DOHH2 (cell line): ENCODE data around the gene SRM.
"Not testable (repeated sequence)": the region's sequence is repeated elsewhere in the genome, so short reads cannot be mapped to it uniquely, and the experiment has no call there.

Source experiments
- H3F3A ChIP-seq: fragments of 200-600 bp; sonication (generic), shearing (Covaris generic); 2 replicates; pipeline ENCODE4 v1.6.0; 2016; ENCODE audit warnings: antibody characterized with exemption, mild to moderate bottlenecking; ENCODE audit not compliant: control insufficient read depth, insufficient read depth
- H3K27ac ChIP-seq: fragments of 200-600 bp; sonication (generic); 2 replicates; pipeline ENCODE4 v1.5.1; 2014; ENCODE audit warnings: low read depth, mild to moderate bottlenecking, low read length, moderate library complexity
- H3K27me3 ChIP-seq: fragments of 200-600 bp; sonication (generic); 2 replicates; pipeline ENCODE4 v1.6.1; 2014; ENCODE audit warnings: mild to moderate bottlenecking, low read length, mixed read lengths; ENCODE audit not compliant: control insufficient read depth
- H3K36me3 ChIP-seq: fragments of 200-600 bp; sonication (generic); 2 replicates; pipeline ENCODE4 v1.6.1; 2014; ENCODE audit warnings: mild to moderate bottlenecking, low read length, moderate library complexity, mixed read lengths; ENCODE audit not compliant: control insufficient read depth
- H3K4me1 ChIP-seq: fragments of 200-600 bp; sonication (generic); 2 replicates; pipeline ENCODE4 v1.6.1; 2014; ENCODE audit warnings: mild to moderate bottlenecking, low read length, mixed read lengths; ENCODE audit not compliant: control insufficient read depth
- H3K4me2 ChIP-seq: fragments of 200-600 bp; sonication (generic); 2 replicates; pipeline ENCODE4 v1.6.0; 2014; ENCODE audit warnings: mild to moderate bottlenecking, low read length, moderate library complexity
- H3K4me3 ChIP-seq: fragments of 200-600 bp; sonication (generic); 2 replicates; pipeline ENCODE4 v1.5.1; 2014; ENCODE audit warnings: mild to moderate bottlenecking, low read length, mixed read lengths
- H3K79me2 ChIP-seq: fragments of 200-600 bp; sonication (generic); 2 replicates; pipeline ENCODE4 v1.6.1; 2014; ENCODE audit warnings: mild to moderate bottlenecking, low read length, mixed read lengths; ENCODE audit not compliant: control insufficient read depth
- H3K9me2 ChIP-seq: fragments of 200-600 bp; sonication (generic); replicated peaks from 2 replicates; pipeline ENCODE4 v1.6.1; 2014; ENCODE audit warnings: mild to moderate bottlenecking, low read length, mixed read lengths; ENCODE audit not compliant: control insufficient read depth
- H3K9me3 ChIP-seq: fragments of 200-600 bp; sonication (generic); 2 replicates; pipeline ENCODE4 v1.6.1; 2014; ENCODE audit warnings: antibody characterized with exemption, low read length, mixed read lengths; ENCODE audit not compliant: control insufficient read depth, insufficient read depth
- H4K20me1 ChIP-seq: fragments of 200-600 bp; sonication (generic); 2 replicates; pipeline ENCODE4 v1.6.0; 2014; ENCODE audit warnings: low read depth, mild to moderate bottlenecking, antibody characterized with exemption, low read length, moderate library complexity; ENCODE audit not compliant: control insufficient read depth, insufficient read depth
- EZH2phosphoT487 ChIP-seq: fragments of 200-600 bp; sonication (generic); IDR thresholded peaks from 2 replicates; pipeline ENCODE4 v1.6.1; 2017; ENCODE audit warnings: borderline replicate concordance, mild to moderate bottlenecking, antibody characterized with exemption, low read length, moderate library complexity, mixed read lengths
- TF ChIP-seq, protein P1 (sequence below): fragments of 200-600 bp; sonication (generic); IDR thresholded peaks from one replicate; pipeline ENCODE4 v1.5.1; 2014; ENCODE audit warnings: antibody characterized with exemption, mild to moderate bottlenecking, low read depth, low read length; ENCODE audit not compliant: poor library complexity, severe bottlenecking

SRM gene

DNA sequence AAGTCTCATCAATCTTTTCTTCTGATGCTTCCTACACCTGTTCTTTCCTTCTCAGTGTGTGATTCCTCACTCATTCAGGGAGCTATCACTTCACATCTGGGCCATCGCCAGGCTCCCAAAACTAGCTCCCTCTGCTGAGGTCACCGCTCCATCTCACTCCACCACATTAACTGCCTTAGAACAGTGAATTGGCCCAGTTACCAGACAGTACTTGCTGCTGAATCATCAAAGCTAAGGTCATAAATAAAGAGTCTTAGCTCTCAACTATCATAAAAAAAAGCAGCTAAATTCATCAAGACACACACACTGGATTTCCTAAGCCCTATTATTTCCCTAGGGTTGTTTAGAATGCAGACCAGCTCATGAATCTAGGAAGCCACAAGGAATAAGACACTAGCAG, 18.8 kb upstream of the SRM start:
- TF ChIP-seq, protein P1, sequence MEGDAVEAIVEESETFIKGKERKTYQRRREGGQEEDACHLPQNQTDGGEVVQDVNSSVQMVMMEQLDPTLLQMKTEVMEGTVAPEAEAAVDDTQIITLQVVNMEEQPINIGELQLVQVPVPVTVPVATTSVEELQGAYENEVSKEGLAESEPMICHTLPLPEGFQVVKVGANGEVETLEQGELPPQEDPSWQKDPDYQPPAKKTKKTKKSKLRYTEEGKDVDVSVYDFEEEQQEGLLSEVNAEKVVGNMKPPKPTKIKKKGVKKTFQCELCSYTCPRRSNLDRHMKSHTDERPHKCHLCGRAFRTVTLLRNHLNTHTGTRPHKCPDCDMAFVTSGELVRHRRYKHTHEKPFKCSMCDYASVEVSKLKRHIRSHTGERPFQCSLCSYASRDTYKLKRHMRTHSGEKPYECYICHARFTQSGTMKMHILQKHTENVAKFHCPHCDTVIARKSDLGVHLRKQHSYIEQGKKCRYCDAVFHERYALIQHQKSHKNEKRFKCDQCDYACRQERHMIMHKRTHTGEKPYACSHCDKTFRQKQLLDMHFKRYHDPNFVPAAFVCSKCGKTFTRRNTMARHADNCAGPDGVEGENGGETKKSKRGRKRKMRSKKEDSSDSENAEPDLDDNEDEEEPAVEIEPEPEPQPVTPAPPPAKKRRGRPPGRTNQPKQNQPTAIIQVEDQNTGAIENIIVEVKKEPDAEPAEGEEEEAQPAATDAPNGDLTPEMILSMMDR: no peak
- TF ChIP-seq EZH2phosphoT487: no peak
- Histone ChIP-seq H3K4me1 (peaks cover 6% of the 10 kb centered on the region), H3K4me2 (no peak overlapping the region), H3K4me3 (no peak overlapping the region), H3K9me3 (no peaks in the 10 kb centered on the region), H4K20me1 (no peaks in the 10 kb centered on the region), H3K36me3 (peaks cover 82% of the 10 kb centered on the region), H3K27me3 (no peaks in the 10 kb centered on the region), H3K9me2 (no peaks in the 10 kb centered on the region), H3K79me2 (no peaks in the 10 kb centered on the region), H3K27ac (no peak overlapping the region), H3F3A (no peaks in the 10 kb centered on the region)

DNA sequence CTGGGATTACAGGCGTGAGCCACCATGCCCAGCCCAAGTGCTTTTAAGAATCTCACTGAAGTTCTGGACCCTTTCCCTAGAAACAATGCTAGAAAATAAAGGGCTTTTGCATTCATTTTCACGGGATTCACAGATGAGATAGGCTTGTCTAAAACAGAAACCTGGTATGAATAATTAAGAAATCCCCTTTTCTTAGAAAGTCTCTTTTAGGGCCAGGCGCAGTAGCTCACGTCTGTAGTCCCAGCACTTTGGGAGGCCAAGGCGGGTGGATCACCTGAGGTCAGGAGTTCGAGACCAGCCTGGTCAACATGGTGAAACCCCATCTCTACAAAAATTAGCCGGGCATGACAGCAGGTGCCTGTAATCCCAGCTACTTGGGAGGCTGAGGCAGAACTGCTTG, 13.6 kb upstream of the SRM start:
- not testable (repeated sequence) for H3F3A ChIP-seq, H3K27me3 ChIP-seq, H3K79me2 ChIP-seq, H3K9me3 ChIP-seq, H3K4me3 ChIP-seq, H4K20me1 ChIP-seq, H3K9me2 ChIP-seq
- H3K4me1 ChIP-seq: peaks cover 28% of the 10 kb centered on the region
- peaks cover 91% of the 10 kb centered on the region for H3K36me3 ChIP-seq
- peak overlapping the region; percentile 69 for H3K4me2 ChIP-seq
- H3K27ac ChIP-seq: peak overlapping the region; percentile 55; the same call in 1 of the 2 replicates

DNA sequence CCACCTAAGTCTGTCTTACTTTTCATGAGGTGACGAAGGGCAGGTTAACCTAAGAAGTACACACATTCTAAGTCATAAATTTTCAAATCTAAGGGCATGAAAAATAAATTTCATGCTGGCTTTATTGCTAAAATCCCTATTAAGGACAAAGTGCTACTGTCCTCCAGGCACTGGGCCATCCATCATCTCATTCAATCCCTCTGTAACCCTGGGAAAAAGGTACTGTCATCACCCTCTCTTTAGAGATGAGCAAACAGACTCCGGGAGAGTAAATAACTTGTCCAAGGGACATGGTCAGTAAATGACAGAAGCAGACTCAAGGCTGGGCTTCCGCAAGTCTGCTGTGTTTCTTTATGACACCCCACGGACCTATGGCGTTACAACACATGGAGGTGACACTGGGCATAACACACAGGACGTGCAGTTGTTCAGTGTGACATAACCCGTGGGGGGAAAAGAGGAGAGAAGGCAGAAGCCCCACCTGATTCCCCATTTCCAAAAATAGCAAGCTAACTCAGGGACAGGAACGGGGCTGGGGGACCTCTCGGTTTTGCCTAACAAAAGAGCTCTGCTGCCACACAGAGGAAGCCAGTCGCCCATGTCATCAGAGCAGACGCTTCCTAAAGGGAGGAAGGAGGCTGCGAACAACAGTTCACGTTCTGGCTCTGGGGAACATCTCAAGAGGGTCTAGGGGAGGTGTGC, 12.5 kb upstream of the SRM start:
- peak overlapping the region; percentile 35 for H3K4me3 ChIP-seq
- H3K27me3 ChIP-seq: no peaks in the 10 kb centered on the region
- peaks cover 9% of the 10 kb centered on the region; the same call in 1 of the 2 replicates for H3F3A ChIP-seq
- no peaks in the 10 kb centered on the region for H3K79me2 ChIP-seq
- TF ChIP-seq EZH2phosphoT487: no peak
- TF ChIP-seq, protein P1: peak; percentile 44
- peaks cover 28% of the 10 kb centered on the region for H3K4me1 ChIP-seq
- peak overlapping the region; percentile 55 for H3K27ac ChIP-seq
- H3K9me2 ChIP-seq: no peaks in the 10 kb centered on the region
- H3K4me2 ChIP-seq: peak overlapping the region; percentile 69
- no peaks in the 10 kb centered on the region for H3K9me3 ChIP-seq
- no peaks in the 10 kb centered on the region for H4K20me1 ChIP-seq
- H3K36me3 ChIP-seq: peaks cover 94% of the 10 kb centered on the region

- Histone ChIP-seq H3K36me3 (peaks cover 90% of the 10 kb centered on the region), H3K4me2 (peak overlapping the region; percentile 69), H3K4me3 (peak overlapping the region; percentile 35; the same call in 1 of the 2 replicates), H3K9me2 (no peaks in the 10 kb centered on the region), H4K20me1 (no peaks in the 10 kb centered on the region), H3F3A (peaks cover 9% of the 10 kb centered on the region; the same call in 1 of the 2 replicates), H3K79me2 (no peaks in the 10 kb centered on the region), H3K27ac (peak overlapping the region; percentile 55), H3K9me3 (no peaks in the 10 kb centered on the region), H3K4me1 (peaks cover 28% of the 10 kb centered on the region), H3K27me3 (no peaks in the 10 kb centered on the region)
- TF ChIP-seq EZH2phosphoT487: no peak
- TF ChIP-seq, protein P1: no peak
Observed at GRCh38 chr1:11071463-11072215, 11.8 kb upstream of the SRM start.
